ENCODE data around the gene KRT84.

GRCh38 chr12:52423035-52423434 lies 37.6 kb upstream of the KRT84 start:
- TF ChIP-seq CTCF (IDR thresholded peaks at IDR 0.05 in 2 of 3, conservative IDR thresholded peaks at IDR 0.05 in 1 of 3; ENCODE audit: control insufficient read depth in 2 of 3, extremely low read depth in 1 of 3, insufficient read depth in 1 of 3, low read depth in 3 of 3, low read length in 3 of 3) (no peak), KDM1A (IDR thresholded peaks at IDR 0.05; ENCODE audit: borderline replicate concordance) (no peak), SMC3 (IDR thresholded peaks at IDR 0.05; ENCODE audit: borderline replicate concordance, low read length) (no peak), POLR2A (IDR thresholded peaks at IDR 0.05; ENCODE audit: low read depth, low read length) (no peak), SRF (IDR thresholded peaks at IDR 0.05; ENCODE audit: low read depth in 2 of 2, low read length in 2 of 2) (no peak), RFX5 (IDR thresholded peaks at IDR 0.05; ENCODE audit: low read depth, low read length) (no peak), PRDM15 (CRISPR knock-in tag; IDR thresholded peaks at IDR 0.05) (no peak)
- TF ChIP-seq, protein P1, sequence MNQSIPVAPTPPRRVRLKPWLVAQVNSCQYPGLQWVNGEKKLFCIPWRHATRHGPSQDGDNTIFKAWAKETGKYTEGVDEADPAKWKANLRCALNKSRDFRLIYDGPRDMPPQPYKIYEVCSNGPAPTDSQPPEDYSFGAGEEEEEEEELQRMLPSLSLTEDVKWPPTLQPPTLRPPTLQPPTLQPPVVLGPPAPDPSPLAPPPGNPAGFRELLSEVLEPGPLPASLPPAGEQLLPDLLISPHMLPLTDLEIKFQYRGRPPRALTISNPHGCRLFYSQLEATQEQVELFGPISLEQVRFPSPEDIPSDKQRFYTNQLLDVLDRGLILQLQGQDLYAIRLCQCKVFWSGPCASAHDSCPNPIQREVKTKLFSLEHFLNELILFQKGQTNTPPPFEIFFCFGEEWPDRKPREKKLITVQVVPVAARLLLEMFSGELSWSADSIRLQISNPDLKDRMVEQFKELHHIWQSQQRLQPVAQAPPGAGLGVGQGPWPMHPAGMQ (IDR thresholded peaks at IDR 0.05; ENCODE audit: borderline replicate concordance) = no peak

Data from GM12878 (cell line).